GM12874 (cell line): ENCODE results near the gene LRRFIP1.

Experiments used
- TF ChIP-seq, protein P1 (sequence below): IDR thresholded peaks from 2 replicates; pipeline ENCODE4 v1.5.1; 2011; ENCODE audit warnings: low read depth, mild to moderate bottlenecking, control low read depth, low read length, moderate library complexity; ENCODE audit not compliant: insufficient read depth

The LRRFIP1 gene

DNA sequence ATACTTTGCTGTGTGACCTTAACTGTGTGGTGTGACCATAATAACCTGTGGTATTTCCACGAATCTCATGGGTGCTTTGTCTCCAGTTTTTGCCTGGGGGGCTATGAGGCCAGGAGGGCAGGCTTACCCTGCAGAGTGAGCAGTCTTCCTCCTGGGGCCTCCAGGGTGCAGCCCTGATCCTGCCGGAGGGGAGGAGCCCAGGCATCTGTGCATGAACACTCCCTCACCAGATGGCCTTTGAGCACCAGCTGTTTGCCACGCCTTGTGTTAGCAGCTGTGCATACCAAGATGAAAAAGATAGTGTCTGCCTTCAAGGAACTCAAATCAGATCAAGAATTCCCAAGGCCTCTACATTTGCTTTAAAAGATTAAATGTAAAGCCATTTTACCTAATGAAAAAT lies 96.2 kb downstream of the LRRFIP1 start:
- TF ChIP-seq, protein P1, sequence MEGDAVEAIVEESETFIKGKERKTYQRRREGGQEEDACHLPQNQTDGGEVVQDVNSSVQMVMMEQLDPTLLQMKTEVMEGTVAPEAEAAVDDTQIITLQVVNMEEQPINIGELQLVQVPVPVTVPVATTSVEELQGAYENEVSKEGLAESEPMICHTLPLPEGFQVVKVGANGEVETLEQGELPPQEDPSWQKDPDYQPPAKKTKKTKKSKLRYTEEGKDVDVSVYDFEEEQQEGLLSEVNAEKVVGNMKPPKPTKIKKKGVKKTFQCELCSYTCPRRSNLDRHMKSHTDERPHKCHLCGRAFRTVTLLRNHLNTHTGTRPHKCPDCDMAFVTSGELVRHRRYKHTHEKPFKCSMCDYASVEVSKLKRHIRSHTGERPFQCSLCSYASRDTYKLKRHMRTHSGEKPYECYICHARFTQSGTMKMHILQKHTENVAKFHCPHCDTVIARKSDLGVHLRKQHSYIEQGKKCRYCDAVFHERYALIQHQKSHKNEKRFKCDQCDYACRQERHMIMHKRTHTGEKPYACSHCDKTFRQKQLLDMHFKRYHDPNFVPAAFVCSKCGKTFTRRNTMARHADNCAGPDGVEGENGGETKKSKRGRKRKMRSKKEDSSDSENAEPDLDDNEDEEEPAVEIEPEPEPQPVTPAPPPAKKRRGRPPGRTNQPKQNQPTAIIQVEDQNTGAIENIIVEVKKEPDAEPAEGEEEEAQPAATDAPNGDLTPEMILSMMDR: no peak

DNA sequence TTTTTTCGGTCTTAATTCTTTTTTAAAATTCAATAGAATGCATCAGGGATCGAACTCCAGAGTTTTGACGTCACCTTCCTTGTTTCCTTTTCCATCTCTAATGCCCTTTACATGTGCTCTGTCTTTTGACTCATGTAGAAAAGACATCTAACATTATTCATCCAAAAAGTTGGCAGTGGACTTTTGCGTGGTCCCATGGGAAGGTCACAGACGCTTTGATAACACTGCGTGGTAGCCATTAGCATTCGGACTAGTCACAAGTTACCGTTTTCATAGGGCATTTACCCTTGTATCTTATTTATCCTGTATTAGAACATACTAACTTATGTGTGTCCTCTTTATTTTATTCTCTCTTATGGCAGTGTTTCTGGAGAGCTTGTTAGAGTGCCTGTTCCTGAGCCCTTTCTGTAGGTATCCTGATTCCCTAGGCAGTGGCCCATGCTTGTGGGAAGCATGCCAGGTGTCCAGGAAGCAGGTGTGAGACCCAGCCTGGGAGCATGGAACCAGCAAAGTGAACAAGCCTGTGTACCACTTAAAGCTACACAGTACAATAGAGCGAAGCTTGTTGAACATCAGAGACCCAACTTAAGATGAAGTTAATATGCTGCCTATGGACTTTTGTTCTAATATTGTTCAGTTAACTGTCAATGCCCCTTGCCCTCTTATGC lies 97.6 kb downstream of the LRRFIP1 start:
- TF ChIP-seq, protein P1: no peak

DNA sequence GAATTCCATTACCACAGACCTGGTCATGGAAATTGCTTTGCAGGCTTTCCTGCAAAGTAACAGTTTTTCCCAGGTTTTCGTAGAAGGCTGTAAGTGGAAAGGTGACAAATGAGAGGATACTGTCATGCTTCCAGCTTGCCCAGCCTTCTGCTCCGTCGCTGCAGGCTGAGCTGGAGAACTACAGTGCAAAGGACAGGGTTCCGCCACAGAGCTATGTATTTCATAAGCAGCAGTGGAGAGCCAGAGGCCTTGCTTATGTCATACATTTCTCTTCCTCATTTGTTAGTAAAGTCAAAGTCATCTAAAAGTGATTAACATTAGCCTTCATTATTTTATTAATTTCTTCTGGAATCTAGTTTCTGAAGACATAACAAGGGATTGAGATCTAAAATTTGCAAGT lies 98.3 kb downstream of the LRRFIP1 start:
- TF ChIP-seq, protein P1: no peak

DNA sequence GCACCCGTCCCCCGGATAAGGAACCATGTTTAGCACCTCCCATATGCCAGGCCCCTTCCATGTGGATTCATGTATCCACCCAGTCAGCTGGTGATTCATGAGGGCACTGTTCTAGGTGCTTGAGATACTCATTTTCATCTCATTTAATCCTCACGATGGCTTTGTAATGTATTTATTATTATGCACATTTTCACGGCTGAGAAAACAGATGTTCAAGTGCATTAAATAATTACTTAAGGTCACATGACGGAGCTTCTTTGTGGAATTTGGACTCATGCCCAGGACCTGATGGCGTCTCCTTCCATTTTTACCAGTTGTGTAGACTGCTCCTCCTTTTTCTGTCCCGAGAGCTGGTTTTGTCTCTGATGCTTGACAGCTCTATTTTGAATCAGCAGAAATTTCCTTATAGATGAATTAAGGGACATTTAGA lies 99.0 kb downstream of the LRRFIP1 start:
- TF ChIP-seq, protein P1: no peak

DNA sequence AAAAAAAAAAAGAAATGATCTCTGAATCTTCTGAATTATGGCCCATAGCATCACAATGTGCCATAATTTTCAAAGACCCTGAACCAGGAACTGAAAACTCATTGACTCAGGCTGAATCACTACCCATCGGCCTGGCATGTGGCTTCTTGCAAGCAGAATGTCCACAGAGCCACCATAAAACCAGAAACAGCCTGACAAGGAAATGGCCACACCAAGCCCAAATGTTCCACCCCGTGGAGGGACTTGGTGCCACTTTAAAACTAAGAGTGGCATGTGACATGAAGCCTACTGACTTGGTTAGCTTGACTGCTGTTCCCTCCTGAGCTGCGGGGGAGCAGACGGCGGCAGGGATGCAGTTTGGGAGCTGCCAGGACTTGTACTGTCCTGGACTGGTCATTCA lies 100.0 kb downstream of the LRRFIP1 start:
- TF ChIP-seq, protein P1: no peak

DNA sequence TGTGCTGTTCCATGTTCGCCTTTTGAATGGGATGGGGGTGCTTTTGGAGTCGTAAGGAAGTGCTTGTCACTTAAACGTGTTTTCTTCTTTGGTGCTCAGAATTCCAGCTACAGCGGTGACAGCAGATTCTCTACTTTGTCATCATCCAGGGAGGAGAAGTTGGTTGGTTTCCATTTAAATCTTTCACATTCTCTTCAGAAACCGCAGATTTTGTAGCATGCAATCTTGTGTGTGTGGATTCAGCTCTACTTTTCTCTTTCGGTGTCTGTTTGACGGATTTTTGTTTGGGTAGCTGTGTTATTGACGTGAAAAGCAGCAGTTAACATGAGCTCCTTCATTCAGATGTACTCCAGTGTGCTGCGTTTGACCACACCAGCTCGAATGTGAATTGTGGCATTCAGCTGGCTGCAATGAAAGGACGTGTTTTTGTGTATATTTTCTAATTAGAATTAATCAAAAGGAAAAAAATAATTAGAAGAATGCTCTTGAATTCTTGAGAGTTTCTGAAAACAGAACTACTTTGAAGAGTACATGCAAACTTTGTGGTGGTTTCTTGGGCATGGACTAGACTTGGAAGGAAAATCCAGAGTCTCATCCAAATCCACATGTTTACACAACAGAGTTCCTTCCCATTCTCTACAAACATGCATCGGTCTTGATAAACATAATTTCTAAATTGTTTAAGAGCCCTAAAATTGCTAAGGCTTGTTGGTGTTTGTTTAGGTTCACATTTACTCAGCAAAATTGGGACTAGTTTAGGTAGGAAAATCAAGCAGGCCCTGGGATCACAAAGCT lies 102.5 kb downstream of the LRRFIP1 start:
- TF ChIP-seq, protein P1: no peak

- TF ChIP-seq, protein P1: no peak
Observed at GRCh38 chr2:237731663-237732062, 104.3 kb downstream of the LRRFIP1 start.
